Measurements from ENCODE around the gene AFF3.

AFF3 gene

GRCh38 chr2:99890568-99891427 lies 251.6 kb downstream of the AFF3 start:
- FAIRE-seq (peak; percentile 81), DNase-seq (ENCODE audit: low spot score) (no peak)

GRCh38 chr2:99888617-99889016 lies 253.8 kb downstream of the AFF3 start:
- FAIRE-seq (no peak), DNase-seq (ENCODE audit: low spot score) (no peak)

GRCh38 chr2:99886418-99886817 lies 256.0 kb downstream of the AFF3 start:
- DNase-seq (ENCODE audit: low spot score), result no peak
- FAIRE-seq, result no peak

GRCh38 chr2:99883358-99883757 lies 259.0 kb downstream of the AFF3 start:
- no peak for FAIRE-seq
- no peak for DNase-seq (ENCODE audit: low spot score)

GRCh38 chr2:99881901-99882591 lies 260.3 kb downstream of the AFF3 start:
- peak; percentile 75 for DNase-seq (ENCODE audit: low spot score)
- peak; percentile 77 for FAIRE-seq

- no peak for DNase-seq (ENCODE audit: low spot score)
- FAIRE-seq, result peak; percentile 30
Measured at GRCh38 chr2:99880964-99881294, 261.5 kb downstream of the AFF3 start.

- peak; percentile 85 for DNase-seq (ENCODE audit: low spot score)
- FAIRE-seq, result peak; percentile 37
Measured at GRCh38 chr2:99880148-99880963, 262.0 kb downstream of the AFF3 start.

- peak; percentile 26 for DNase-seq (ENCODE audit: low spot score)
- no peak for FAIRE-seq
Measured at GRCh38 chr2:99879481-99879880, 262.9 kb downstream of the AFF3 start.

- peak; percentile 41 for DNase-seq (ENCODE audit: low spot score)
- no peak for FAIRE-seq
Measured at GRCh38 chr2:99878581-99879350, 263.6 kb downstream of the AFF3 start.

GRCh38 chr2:99877963-99878362 lies 264.4 kb downstream of the AFF3 start:
- DNase-seq (ENCODE audit: low spot score) (no peak), FAIRE-seq (no peak)

- DNase-seq (ENCODE audit: low spot score) (no peak), FAIRE-seq (peak; percentile 78)
Measured at GRCh38 chr2:99876956-99877355, 265.4 kb downstream of the AFF3 start.

GRCh38 chr2:99875627-99876201 lies 266.7 kb downstream of the AFF3 start:
- DNase-seq (ENCODE audit: low spot score), result no peak
- FAIRE-seq, result no peak

- DNase-seq (ENCODE audit: low spot score) (no peak), FAIRE-seq (peak; percentile 83)
Measured at GRCh38 chr2:99868260-99868659, 274.1 kb downstream of the AFF3 start.

GRCh38 chr2:99867770-99868169 lies 274.6 kb downstream of the AFF3 start:
- peak; percentile 9 for FAIRE-seq
- peak; percentile 55 for DNase-seq (ENCODE audit: low spot score)

- FAIRE-seq, result no peak
- peak; percentile 45 for DNase-seq (ENCODE audit: low spot score)
Measured at GRCh38 chr2:99865818-99866676, 276.3 kb downstream of the AFF3 start.

- DNase-seq (ENCODE audit: low spot score), result no peak
- no peak for FAIRE-seq
Measured at GRCh38 chr2:99864561-99865553, 277.5 kb downstream of the AFF3 start.

- DNase-seq (ENCODE audit: low spot score) (no peak), FAIRE-seq (no peak)
Measured at GRCh38 chr2:99863903-99864270, 278.5 kb downstream of the AFF3 start.

GRCh38 chr2:99863236-99863902 lies 279.0 kb downstream of the AFF3 start:
- DNase-seq (ENCODE audit: low spot score) (peak; percentile 43), FAIRE-seq (peak; percentile 35)
